ENCODE measurements around the gene UTP4.

UTP4 gene

DNA sequence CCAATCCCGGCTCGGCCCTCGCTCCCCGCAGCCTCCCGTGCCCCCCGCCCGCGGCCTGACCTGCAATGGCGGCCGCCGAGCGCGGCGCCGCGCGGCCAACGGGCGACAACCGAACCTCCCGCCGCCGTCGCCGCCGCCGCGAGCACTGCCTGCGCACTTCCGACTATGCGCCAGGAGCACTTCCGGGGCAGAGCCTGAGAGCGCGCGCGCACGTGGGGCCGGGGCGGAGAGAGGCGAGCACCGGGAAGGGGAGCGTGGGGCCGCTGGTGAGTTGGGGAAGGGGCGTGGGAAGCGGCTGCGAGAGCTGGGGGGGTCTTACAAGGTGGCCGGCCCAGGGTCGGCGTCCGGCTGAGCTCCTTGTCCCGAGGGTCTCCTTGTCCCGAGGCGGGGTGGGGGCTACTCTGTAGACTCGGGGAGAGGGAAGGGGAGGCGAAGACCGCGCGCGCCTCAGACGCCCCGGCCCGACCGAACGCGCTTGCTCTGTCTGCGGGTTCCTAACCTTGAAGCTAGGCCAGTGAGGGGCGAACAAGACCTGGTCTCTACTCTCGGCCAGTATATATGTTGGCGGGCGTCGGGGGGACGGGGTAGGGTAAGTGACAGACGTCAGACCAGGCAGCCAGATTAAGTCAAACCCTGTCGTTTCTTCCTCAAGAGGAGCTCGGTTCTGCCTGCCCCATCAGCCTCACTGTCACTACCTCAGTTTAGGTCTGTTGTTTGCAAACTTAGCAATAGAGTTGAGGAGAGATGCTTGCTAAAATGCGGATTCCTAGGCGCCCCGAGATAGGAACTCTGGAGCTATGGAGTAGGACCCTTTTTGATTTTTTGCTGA, at the start of gene UTP4, which contains the start of gene CHTF8:
Gene UTP4, plus strand, starts transcription at position 226 of the 829 bp plus-strand sequence. CDS start 811 bp downstream, outside the sequence.
Gene CHTF8, minus strand, starts transcription at position 165 of the 829 bp plus-strand sequence. CDS start 11,130 bp downstream, outside the sequence.
- peak; percentile 69 for DNase-seq

- DNase-seq = no peak
Observed at GRCh38 chr16:69083306-69083941, 49.0 kb upstream of the UTP4 start.

DNA sequence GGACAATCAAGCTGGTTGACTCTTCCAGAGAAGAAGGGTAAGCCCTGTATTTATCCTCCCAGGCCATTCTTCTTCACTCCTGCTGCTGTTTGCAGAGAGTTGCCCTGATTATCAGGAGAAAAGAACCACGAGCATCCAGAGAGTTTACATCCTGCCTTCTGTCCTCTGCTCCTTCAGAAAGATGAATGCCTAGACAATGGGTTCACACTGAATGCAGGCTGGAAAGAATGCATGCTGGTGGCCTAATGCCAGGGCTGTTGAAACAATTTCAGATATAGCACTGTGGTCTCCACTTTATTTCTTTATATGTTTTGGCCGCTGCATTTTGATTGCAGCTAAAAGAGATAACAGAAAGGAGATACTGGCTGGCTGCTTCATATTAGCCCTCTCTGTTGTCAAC, 48.2 kb upstream of the UTP4 start:
- DNase-seq = no peak

DNA sequence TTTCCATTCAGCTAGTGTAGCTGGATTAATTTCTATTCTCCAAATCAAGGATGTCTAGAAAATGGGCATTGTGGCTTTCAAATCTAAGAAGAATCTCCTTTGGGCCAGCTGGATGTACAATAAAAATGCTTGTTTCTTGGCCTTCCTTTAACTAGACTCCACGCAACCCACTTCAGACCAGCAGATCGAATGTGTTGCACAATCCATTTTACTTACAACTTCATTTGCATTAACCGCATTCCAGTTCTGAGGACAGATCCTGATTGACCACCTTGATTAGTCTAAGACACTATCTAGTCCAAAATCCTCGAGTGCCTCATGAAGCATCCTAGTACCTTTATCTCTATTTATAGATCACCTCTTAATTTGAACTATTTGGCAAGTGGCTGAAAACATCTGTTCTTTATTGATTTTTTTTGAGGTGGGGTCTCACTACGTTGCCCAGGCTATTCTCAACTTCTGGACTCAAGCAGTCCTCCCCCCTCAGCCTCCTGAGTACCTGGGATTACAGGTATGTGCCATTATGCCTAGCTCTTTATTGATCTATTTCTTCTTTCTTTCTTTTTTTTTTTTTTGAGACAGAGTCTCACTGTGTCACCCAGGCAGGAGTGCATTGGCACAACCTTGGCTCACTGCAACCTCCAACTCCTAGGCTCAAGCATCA, 47.3 kb upstream of the UTP4 start:
- no peak for DNase-seq

GRCh38 chr16:69087161-69087581, 45.3 kb upstream of the UTP4 start:
- DNase-seq = no peak

DNA sequence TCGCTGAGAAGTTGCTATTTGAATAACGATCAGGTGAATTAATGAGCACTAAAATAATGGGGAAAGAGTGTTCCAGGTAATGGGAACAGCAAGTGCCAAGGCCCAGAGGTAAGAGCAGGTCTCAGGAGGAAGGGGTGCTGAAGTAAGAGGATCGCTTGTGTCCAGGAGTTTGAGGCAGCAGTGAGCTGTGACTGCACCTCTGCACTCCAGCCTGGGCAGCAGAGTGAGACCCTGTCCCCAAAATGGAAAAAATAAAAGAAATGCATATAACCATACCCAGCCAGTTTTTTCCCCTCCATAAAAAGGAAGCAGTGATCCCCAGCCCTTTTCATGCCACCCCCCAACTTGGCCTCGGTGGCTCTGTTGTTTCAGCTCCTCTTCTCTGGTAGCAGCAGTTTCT, 43.8 kb upstream of the UTP4 start:
- no peak for DNase-seq

DNA sequence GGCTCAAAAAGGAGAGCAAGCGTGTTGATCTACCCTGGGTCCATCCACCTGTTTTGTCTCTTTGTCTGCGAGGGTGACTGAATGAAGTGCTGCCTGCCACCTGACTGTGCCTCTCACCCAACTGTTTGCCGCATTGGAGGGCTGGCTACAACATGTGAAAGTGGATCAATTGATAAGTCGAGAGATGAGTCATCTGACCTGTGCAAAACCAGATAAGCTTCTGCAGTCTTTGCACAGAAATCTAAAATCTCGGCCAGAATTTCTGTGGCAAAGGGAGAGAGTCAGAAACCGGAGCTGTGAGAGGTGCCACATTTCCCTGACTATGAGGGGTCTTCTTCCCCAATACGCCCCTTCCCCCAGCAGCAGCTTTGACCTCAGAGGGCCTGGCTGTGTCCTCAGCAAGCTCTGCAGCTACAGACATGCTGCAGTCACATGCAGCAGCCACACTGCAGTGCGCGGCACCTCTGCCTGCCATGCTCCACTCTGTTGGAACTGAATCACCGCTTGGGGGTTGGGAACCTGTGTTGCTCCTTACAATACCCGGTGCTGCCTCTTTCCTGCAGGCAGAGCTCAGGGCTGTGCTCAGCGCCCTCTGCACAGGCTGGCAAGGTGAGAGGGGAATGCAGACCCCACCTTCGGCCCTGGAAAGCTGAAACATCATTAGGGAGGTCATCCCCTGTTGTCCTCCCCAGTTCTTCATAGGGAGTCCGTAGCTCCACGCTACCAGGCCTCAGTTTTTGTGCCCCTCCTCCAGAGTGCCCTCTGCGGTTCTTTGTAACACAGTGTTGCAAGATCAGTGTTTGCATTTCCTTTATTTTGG, 43.1 kb upstream of the UTP4 start:
- peak; percentile 36 for DNase-seq

- DNase-seq = peak; percentile 74
Observed at GRCh38 chr16:69093974-69094373, 38.5 kb upstream of the UTP4 start.

- DNase-seq = no peak
Observed at GRCh38 chr16:69094501-69094900, 37.9 kb upstream of the UTP4 start.

- DNase-seq = no peak
Observed at GRCh38 chr16:69095193-69095592, 37.3 kb upstream of the UTP4 start.

DNA sequence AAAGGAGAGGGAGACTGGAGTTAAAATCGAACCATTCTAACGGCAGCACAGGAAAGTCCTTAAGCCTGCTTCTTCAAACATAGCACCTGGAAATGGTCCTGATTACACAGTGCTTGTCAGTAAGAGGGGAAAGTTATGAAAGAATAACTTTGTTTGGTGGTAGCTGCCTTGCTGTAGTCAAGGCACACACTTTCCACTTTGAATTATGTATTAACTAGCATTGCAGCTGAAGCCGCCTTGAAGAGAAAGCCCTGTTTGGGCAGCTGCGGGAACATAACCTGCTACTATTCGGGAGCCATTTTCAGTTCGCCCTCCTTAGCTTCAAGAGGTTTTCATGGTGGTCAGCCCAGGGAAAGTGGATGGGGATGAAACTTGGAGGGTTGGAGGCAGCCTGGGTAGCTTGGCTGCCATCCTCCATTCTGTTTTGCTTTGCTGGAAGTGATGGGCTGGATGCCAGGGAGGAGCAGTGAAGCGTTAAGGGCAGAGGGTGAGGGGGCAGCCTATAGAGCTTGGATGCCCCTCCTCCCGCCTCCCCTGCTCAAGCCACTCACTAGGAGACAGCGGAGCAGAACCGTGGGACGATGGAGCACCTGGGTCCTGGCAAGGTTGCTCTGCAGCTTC, 32.3 kb upstream of the UTP4 start:
- peak; percentile 62 for DNase-seq

DNA sequence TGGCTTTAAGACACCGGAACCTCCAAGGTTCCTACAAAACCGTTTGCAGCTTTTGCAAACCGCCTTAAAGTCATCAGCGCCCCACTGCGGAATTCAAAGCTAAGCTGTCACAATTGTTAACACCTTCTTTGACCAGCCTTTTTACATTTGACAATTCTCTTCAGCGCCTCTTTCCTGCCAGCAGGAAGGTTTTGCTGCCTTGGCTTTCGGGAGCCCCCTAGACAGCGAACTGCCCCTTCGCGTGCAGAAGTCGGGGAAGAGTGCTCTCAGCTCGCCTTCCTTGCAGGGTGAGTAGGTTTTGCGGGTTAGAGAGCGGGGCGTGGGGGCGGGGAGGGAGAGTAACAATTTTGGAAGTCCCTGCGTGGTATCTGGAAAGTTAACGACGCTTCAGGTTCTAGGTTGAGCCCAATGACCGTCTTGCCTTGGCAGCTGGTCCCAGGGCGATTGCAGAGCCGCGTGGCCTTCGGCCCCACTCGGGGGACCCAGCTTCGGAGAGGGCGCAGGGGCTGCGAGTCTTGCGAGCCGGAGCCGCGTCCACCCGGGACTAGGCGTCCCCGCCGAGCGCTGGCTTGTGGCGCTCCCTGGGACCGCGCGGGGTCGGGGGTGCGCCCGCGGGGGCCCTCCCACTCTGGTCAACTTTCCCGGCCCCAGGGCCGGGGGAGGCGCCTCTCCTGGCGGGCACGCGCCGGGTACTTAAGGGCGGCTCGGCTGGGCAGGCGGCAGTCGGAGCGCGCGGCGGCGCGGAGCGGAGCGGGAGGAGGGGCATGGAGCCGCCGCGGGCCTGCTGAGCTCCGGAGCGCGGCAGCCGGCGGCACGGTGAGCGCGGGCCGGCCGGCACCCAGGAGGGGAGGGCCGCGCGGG, 26.7 kb upstream of the UTP4 start, which contains the start of gene HAS3:
Gene HAS3, plus strand, starts transcription at position 153 of the 861 bp plus-strand sequence. CDS start 3,743 bp downstream, outside the sequence.
- DNase-seq = no peak

DNA sequence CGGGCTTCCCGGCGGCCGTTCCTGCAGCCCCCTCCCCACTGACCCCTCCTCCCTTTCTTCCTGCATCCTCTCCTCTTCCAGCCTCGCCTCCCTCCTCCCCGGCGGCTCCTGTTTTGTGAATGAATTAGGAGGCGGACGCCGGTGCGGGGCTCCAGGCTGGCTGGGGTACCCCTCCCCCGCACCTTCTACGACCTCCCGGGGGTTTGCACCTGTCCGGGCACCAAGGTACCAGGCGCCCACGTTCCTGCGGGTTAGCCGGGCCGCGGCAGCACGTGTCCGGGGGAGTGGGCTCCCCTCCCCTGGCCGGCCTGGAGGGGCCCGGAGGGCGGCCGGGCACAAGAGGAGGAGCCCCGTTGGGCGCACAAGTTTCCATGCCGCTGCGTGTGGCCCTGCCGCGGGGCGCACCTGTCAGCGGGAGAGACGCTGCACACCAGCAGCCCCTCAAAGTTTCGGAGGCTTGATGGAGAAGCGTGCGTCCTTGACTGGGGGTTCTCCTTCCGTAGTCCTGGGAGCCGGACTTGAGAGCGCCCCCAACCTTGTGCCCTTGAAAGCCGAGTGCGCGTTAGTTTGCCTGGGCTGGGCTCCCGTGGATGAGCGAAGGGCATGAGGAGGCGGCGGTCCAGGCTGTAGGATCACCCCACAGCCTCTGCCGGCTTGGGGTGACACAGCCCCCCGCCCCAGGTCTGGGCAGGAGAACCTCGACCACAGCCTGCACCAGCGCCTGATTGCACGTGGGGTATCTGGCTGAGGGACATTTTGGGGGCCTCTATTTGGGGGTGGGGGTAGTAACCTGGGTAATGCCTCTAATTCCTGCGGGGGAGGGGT, 25.7 kb upstream of the UTP4 start:
- no peak for DNase-seq

GRCh38 chr16:69107316-69107962, 25.0 kb upstream of the UTP4 start:
- DNase-seq = no peak

GRCh38 chr16:69108064-69108904, 24.2 kb upstream of the UTP4 start:
- DNase-seq = no peak

DNA sequence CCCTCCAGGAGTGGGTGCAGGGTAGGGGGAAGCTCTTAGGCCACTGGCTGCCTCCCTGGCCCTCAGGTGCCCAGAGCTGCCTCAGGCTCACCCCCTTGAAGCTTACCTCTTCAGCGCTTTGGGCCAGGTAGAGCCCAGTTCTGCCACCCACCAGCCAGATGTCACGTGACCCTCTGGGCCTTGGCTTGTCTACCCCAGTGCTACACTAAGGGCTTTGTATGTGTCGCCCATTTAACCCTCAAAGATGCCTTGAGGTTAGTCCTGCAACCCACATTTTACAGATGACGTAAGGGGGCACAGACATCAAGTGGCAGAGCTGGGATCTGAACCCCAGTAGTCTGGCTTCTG, 23.6 kb upstream of the UTP4 start:
- no peak for DNase-seq

GRCh38 chr16:69109486-69110270, 22.8 kb upstream of the UTP4 start:
- DNase-seq = no peak

GRCh38 chr16:69110406-69110805, 22.0 kb upstream of the UTP4 start:
- no peak for DNase-seq

All from NCI-H510A (cell line).